NB4 (cell line): ENCODE measurements around the gene MDH2.
"Not testable (repeated sequence)": the region's sequence is repeated elsewhere in the genome, so short reads cannot be mapped to it uniquely, and the experiment has no call there.

ENCODE experiments used
- DNase-seq: peaks from one replicate; pipeline ENCODE4 v3.0.0; 2010; ENCODE audit warnings: low read depth
- H3K4me3 ChIP-seq: one replicate; pipeline ENCODE4 v1.5.1; 2011; ENCODE audit warnings: mild to moderate bottlenecking, low read depth, low read length, moderate library complexity
- CTCF ChIP-seq: IDR thresholded peaks from one replicate; pipeline ENCODE4 v1.5.1; 2012; ENCODE audit warnings: low read depth, low read length
- MAX ChIP-seq: IDR thresholded peaks from 2 replicates; pipeline ENCODE4 v1.6.1; 2011; ENCODE audit warnings: low read depth, low read length
- MYC ChIP-seq: IDR thresholded peaks from 2 replicates; pipeline ENCODE4 v1.6.1; 2011; ENCODE audit warnings: low read depth, low read length
- POLR2A ChIP-seq: IDR thresholded peaks from 2 replicates; pipeline ENCODE4 v1.6.1; 2011; ENCODE audit warnings: mild to moderate bottlenecking; ENCODE audit not compliant: insufficient read length; ENCODE audit errors: extremely low read depth

Gene MDH2

GRCh38 chr7:76080204-76080603 is 32.3 kb downstream of the MDH2 start:
- DNase-seq = no peak
- H3K4me3 ChIP-seq = no peak overlapping the region
- TF ChIP-seq MYC = no peak
- TF ChIP-seq CTCF = no peak
- no peak for TF ChIP-seq POLR2A
- TF ChIP-seq MAX = no peak

- H3K4me3 ChIP-seq, DNase-seq: not testable (repeated sequence)
These were observed 36.2 kb downstream of the MDH2 start for GRCh38 chr7:76084115-76084514.

GRCh38 chr7:76086070-76086469 is 38.2 kb downstream of the MDH2 start:
- TF ChIP-seq POLR2A = no peak
- TF ChIP-seq MAX = no peak
- TF ChIP-seq MYC = no peak
- no peak for TF ChIP-seq CTCF
- DNase-seq = no peak
- H3K4me3 ChIP-seq = no peak overlapping the region

- H3K4me3 ChIP-seq = not testable (repeated sequence)
These were observed 39.5 kb downstream of the MDH2 start for GRCh38 chr7:76087362-76087791.

GRCh38 chr7:76089865-76090475 is 42.1 kb downstream of the MDH2 start:
- TF ChIP-seq CTCF (no peak), POLR2A (no peak), MYC (no peak), MAX (no peak)
- no peak overlapping the region for H3K4me3 ChIP-seq
- DNase-seq = no peak

More at GRCh38 chr7:76087362-76087791, 39.5 kb downstream of the MDH2 start:
- DNase-seq = peak; percentile 66

- no peak for DNase-seq
- TF ChIP-seq POLR2A (no peak), MYC (no peak), MAX (no peak), CTCF (no peak)
- no peak overlapping the region for H3K4me3 ChIP-seq
These were observed 43.6 kb downstream of the MDH2 start for GRCh38 chr7:76091506-76091905.

- not testable (repeated sequence) for H3K4me3 ChIP-seq, DNase-seq
These were observed 45.6 kb downstream of the MDH2 start for GRCh38 chr7:76093531-76093930.

- H3K4me3 ChIP-seq, DNase-seq: not testable (repeated sequence)
These were observed 46.4 kb downstream of the MDH2 start for GRCh38 chr7:76094326-76094725.
